Activated T-cell treated with anti-CD3 and anti-CD28 coated beads for 48 hours (primary cell): Measurements from ENCODE around the gene BHMT.
"Not testable (repeated sequence)": the region's sequence is repeated elsewhere in the genome, so short reads cannot be mapped to it uniquely, and the experiment has no call there.

ENCODE experiments used
- DNase-seq: peaks from one replicate; pipeline ENCODE4 v3.0.0-alpha.2; 2020; ENCODE audit warnings: low read depth

The BHMT gene

GRCh38 chr5:79172269-79172668 is 60.7 kb downstream of the BHMT start:
- no peak for DNase-seq

- DNase-seq = no peak
Observed at GRCh38 chr5:79173626-79174025, 62.0 kb downstream of the BHMT start.

GRCh38 chr5:79180449-79180848 is 68.8 kb downstream of the BHMT start:
- DNase-seq = not testable (repeated sequence)

GRCh38 chr5:79181419-79182022 is 69.9 kb downstream of the BHMT start:
- no peak for DNase-seq
